GM23338 (cell line): ENCODE data around the gene EFR3B.

Experiments used
- CTCF ChIP-seq, 2 experiments: fragments of 200-600 bp in 1 of 2; sonication (generic) in 1 of 2; conservative IDR thresholded peaks; 2 replicates each; pipeline versions ENCODE4 v1.5.1 to v1.6.1; 2016 to 2017; ENCODE audit warnings: antibody characterized with exemption in 2 of 2, low read depth in 2 of 2, mild to moderate bottlenecking in 2 of 2, moderate library complexity in 1 of 2
- EZH2 ChIP-seq: fragments of 200-600 bp; sonication (generic); IDR thresholded peaks from one replicate; pipeline ENCODE4 v1.8.0; 2017; ENCODE audit warnings: antibody characterized with exemption, mild to moderate bottlenecking, low read depth; ENCODE audit not compliant: unreplicated experiment
- JUNB ChIP-seq: IDR thresholded peaks from one replicate; pipeline ENCODE4 v1.6.1; 2016; ENCODE audit warnings: antibody characterized with exemption; ENCODE audit not compliant: unreplicated experiment
- REST ChIP-seq: IDR thresholded peaks from one replicate; pipeline ENCODE4 v1.6.1; 2018; ENCODE audit warnings: antibody characterized with exemption; ENCODE audit not compliant: unreplicated experiment
- ZNF114 ChIP-seq: fragments of 250-450 bp; sonication (Bioruptor Pico); IDR thresholded peaks from 2 replicates; pipeline ENCODE4 v1.5.0; 2020; ENCODE audit warnings: mild to moderate bottlenecking, moderate library complexity
- ZNF331 ChIP-seq: fragments of 250-450 bp; sonication (Bioruptor Pico); IDR thresholded peaks from 2 replicates; pipeline ENCODE4 v1.5.0; 2020; ENCODE audit warnings: low read depth, mild to moderate bottlenecking, moderate library complexity

GRCh38 chr2:25125189-25125588 lies 83.3 kb downstream of the EFR3B start:
- TF ChIP-seq CTCF (conservative IDR thresholded peaks at IDR 0.05; ENCODE audit: low read depth in 2 of 2) (no peak), JUNB (no peak), ZNF331 (CRISPR knock-in tag) (no peak), ZNF114 (CRISPR knock-in tag) (no peak), EZH2 (no peak), REST (no peak)
